Naive thymus-derived CD4-positive, alpha-beta T cell (primary cell): ENCODE data around the gene SKA2. TPM values are rescaled to one million over a fixed set of nuclear protein-coding genes. Genes with fewer than 3 reads are reported as not detected.

Experiments used
- ATAC-seq: fragments of 150-1000 bp; cut with Tn5 transposase; 2 replicates; pipeline ENCODE4 v1.10.0; 2021; ENCODE audit warnings: mild to moderate bottlenecking, moderate library complexity
- CTCF ChIA-PET: fragments of 350-600 bp; sonication (Branson Sonifier 250); formaldehyde crosslinking; loops from one replicate; lab custom pipeline; 2021; ENCODE audit warnings: antibody characterized with exemption; lab: Charles Lee
- POLR2A ChIA-PET: fragments of 350-600 bp; sonication (Branson Sonifier 250); formaldehyde crosslinking; loops from one replicate; lab custom pipeline; 2021; ENCODE audit warnings: antibody characterized with exemption, inconsistent platforms; lab: Charles Lee
- DNase-seq, 9 donors: peaks; one replicate each; pipeline versions ENCODE4 v3.0.0 to v3.0.0-alpha.2; 2020 to 2022; ENCODE audit warnings: mixed read lengths in 1 of 9
- H3K27ac ChIP-seq: one replicate; pipeline ENCODE4 v1.7.0; 2013; ENCODE audit warnings: mild to moderate bottlenecking, low read depth, low read length, moderate library complexity
- H3K27me3 ChIP-seq, 2 donors: one replicate each; pipeline ENCODE4 v1.7.0; 2013; ENCODE audit warnings: low read length in 2 of 2, mild to moderate bottlenecking in 2 of 2, moderate library complexity in 2 of 2; ENCODE audit not compliant: control insufficient read depth in 2 of 2, insufficient read depth in 2 of 2
- H3K36me3 ChIP-seq, 3 experiments: 1 replicate in 2 of 3; 2 replicates in 1 of 3; pipeline ENCODE4 v1.7.0; 2013; ENCODE audit warnings: low read length in 3 of 3, mild to moderate bottlenecking in 3 of 3, moderate library complexity in 1 of 3; ENCODE audit not compliant: insufficient read depth in 3 of 3, control insufficient read depth in 2 of 3
- H3K4me1 ChIP-seq, 2 donors: one replicate each; pipeline ENCODE4 v1.7.0; 2013; ENCODE audit warnings: low read length in 2 of 2, mild to moderate bottlenecking in 2 of 2, moderate library complexity in 1 of 2; ENCODE audit not compliant: control insufficient read depth in 2 of 2, insufficient read depth in 2 of 2
- H3K4me3 ChIP-seq: 2 replicates; pipeline ENCODE4 v1.7.0; 2013; ENCODE audit warnings: mild to moderate bottlenecking, low read length
- H3K9me3 ChIP-seq, 3 experiments: 1 replicate in 2 of 3; 2 replicates in 1 of 3; pipeline ENCODE4 v1.7.0; 2013; ENCODE audit warnings: low read length in 3 of 3; ENCODE audit not compliant: control insufficient read depth in 2 of 3
- H3K27ac Mint-ChIP-seq, 9 donors: one replicate each; pipeline ENCODE4 v1.8.0; 2020 to 2022; ENCODE audit warnings: mixed read lengths in 9 of 9, mild to moderate bottlenecking in 8 of 9, moderate library complexity in 5 of 9, inconsistent platforms in 2 of 9
- H3K27me3 Mint-ChIP-seq, 5 donors: one replicate each; pipeline ENCODE4 v1.8.0; 2021 to 2022; ENCODE audit warnings: mixed read lengths in 5 of 5, mild to moderate bottlenecking in 1 of 5
- H3K36me3 Mint-ChIP-seq, 5 donors: one replicate each; pipeline ENCODE4 v1.8.0; 2020 to 2022; ENCODE audit warnings: mixed read lengths in 5 of 5, mild to moderate bottlenecking in 3 of 5, inconsistent platforms in 1 of 5
- H3K4me1 Mint-ChIP-seq, 7 donors: one replicate each; pipeline ENCODE4 v1.8.0; 2020 to 2022; ENCODE audit warnings: mixed read lengths in 7 of 7, mild to moderate bottlenecking in 3 of 7, inconsistent platforms in 1 of 7
- H3K4me3 Mint-ChIP-seq, 10 donors: one replicate each; pipeline ENCODE4 v1.8.0; 2020 to 2022; ENCODE audit warnings: mild to moderate bottlenecking in 10 of 10, mixed read lengths in 10 of 10, moderate library complexity in 6 of 10, inconsistent platforms in 2 of 10
- H3K9me3 Mint-ChIP-seq, 11 donors: one replicate each; pipeline ENCODE4 v1.8.0; 2020 to 2022; ENCODE audit warnings: mixed read lengths in 11 of 11, mild to moderate bottlenecking in 4 of 11, inconsistent platforms in 1 of 11, moderate library complexity in 1 of 11
- intact Hi-C, 2 donors: fragments of 100-400 bp; cut with micrococcal nuclease; formaldehyde crosslinking; loops; one replicate each; pipeline ENCODE4 v1.15.1; 2023
- polyA plus RNA-seq, 2 donors: library from polyadenylated mRNA; unstranded; fragments of 300-500 nt; fragmentation: Illumina TruSeq; gene quantifications; one replicate each; pipeline ENCODE4 v1.2.3, GENCODE V29; 2021
- total RNA-seq, 6 experiments: library from RNA in 5 of 6; stranded (reverse) in 5 of 6; gene quantifications; 1 replicate in 5 of 6; 2 replicates in 1 of 6; pipeline ENCODE4 v1.2.3 and lab custom pipeline; 2021 to 2026

The SKA2 gene
- total and polyA plus RNA-seq, 7 experiments from 2014 or later, result 11.0 to 58.1 (median 17.4) TPM

- POLR2A ChIA-PET, result no interaction called here
- H3K27ac ChIP-seq, result no peak overlapping the region
- H3K27me3 ChIP-seq, result no peaks in the 10 kb centered on the region
- CTCF ChIA-PET, result no interaction called here
- H3K36me3 ChIP-seq, result peaks cover 1 to 49% (median 10%) of the 10 kb centered on the region in 3 experiments
- Mint-ChIP-seq H3K27me3 (no peaks in the 10 kb centered on the region), H3K36me3 (peaks cover 11 to 45% (median 26%) of the 10 kb centered on the region in 5 donors), H3K4me1 (peaks cover 0 to 5% (median 0%) of the 10 kb centered on the region in 7 donors), H3K9me3 (no peaks in the 10 kb centered on the region), H3K27ac (peak overlapping the region in 1 of 9 donors; percentile 38), H3K4me3 (no peak overlapping the region)
- intact Hi-C loops, result no loop called here
- DNase-seq (no peak), ATAC-seq (no peak)
- no peaks in the 10 kb centered on the region for H3K4me1 ChIP-seq
- H3K9me3 ChIP-seq, result no peaks in the 10 kb centered on the region
- no peak overlapping the region for H3K4me3 ChIP-seq
Observed at GRCh38 chr17:59074494-59074893, 80.5 kb downstream of the SKA2 start.

- H3K27ac Mint-ChIP-seq, result no peak overlapping the region
- POLR2A ChIA-PET, result no interaction called here
- H3K9me3 Mint-ChIP-seq, result no peaks in the 10 kb centered on the region
- DNase-seq, result no peak
- no peaks in the 10 kb centered on the region for H3K27me3 Mint-ChIP-seq
- H3K4me1 Mint-ChIP-seq, result peaks cover 0 to 5% (median 0%) of the 10 kb centered on the region in 7 donors
- no peak for ATAC-seq
- Histone ChIP-seq H3K9me3 (no peaks in the 10 kb centered on the region), H3K36me3 (peaks cover 3 to 46% (median 10%) of the 10 kb centered on the region in 3 experiments), H3K27ac (no peak overlapping the region), H3K4me1 (no peaks in the 10 kb centered on the region), H3K4me3 (no peak overlapping the region), H3K27me3 (no peaks in the 10 kb centered on the region)
- intact Hi-C loops, result no loop called here
- CTCF ChIA-PET, result no interaction called here
- H3K36me3 Mint-ChIP-seq, result peaks cover 11 to 45% (median 23%) of the 10 kb centered on the region in 5 donors
- H3K4me3 Mint-ChIP-seq, result no peak overlapping the region
Observed at GRCh38 chr17:59073972-59074371, 81.0 kb downstream of the SKA2 start.

- Histone ChIP-seq H3K27ac (no peak overlapping the region), H3K36me3 (peaks cover 10 to 38% (median 13%) of the 10 kb centered on the region in 3 experiments), H3K27me3 (no peaks in the 10 kb centered on the region), H3K4me3 (no peak overlapping the region), H3K9me3 (no peaks in the 10 kb centered on the region), H3K4me1 (no peaks in the 10 kb centered on the region)
- Mint-ChIP-seq H3K4me3 (no peak overlapping the region), H3K4me1 (peaks cover 0 to 5% (median 0%) of the 10 kb centered on the region in 7 donors), H3K9me3 (no peaks in the 10 kb centered on the region), H3K27me3 (no peaks in the 10 kb centered on the region), H3K36me3 (peaks cover 11 to 53% (median 32%) of the 10 kb centered on the region in 5 donors), H3K27ac (no peak overlapping the region)
- ATAC-seq, result no peak
- ChIA-PET CTCF (no interaction called here), POLR2A (no interaction called here)
- no peak for DNase-seq
- intact Hi-C loops, result no loop called here
Observed at GRCh38 chr17:59069856-59070255, 85.1 kb downstream of the SKA2 start.

DNA sequence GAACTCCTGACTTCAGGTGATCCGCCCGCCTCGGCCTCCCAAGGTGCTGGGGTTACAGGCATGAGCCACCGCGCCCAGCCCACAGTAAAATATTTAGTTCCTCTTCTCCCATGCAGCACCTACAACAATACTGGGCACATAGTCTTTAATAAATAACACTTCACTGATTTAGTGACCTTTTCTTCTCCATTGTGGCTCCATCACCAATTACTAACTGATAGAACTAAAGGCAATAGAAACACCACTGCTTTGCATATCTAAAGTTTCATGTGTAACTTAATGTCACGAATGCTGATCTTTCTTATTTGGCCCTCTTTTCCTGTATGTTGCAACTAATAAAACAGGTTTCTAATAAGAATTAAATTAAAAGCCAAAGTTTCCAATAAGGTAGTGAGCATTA is 87.2 kb downstream of the SKA2 start:
- ChIA-PET CTCF (no interaction called here), POLR2A (no interaction called here)

DNA sequence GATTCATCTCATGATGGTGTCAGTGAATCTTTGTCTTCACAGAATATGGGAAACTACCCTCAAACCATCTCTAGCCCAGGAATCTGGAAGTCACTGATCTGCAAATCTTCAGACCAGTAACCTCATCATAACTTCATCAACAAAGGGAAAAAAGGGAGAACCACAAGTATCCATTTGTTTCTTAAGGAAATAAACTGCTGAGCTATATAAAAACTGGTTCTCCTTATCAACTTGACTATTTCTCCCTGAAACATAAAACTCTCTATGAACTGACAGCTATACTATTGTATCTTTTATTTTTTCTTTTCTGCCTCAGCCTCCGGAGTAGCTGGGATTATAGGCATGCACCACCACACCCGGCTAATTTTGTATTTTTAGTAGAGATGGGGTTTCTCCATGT is 87.6 kb downstream of the SKA2 start:
- peaks cover 0 to 2% (median 0%) of the 10 kb centered on the region in 7 donors for H3K4me1 Mint-ChIP-seq
- H3K4me3 Mint-ChIP-seq, result no peak overlapping the region
- peak overlapping the region in 1 of 9 donors; percentile 14 for H3K27ac Mint-ChIP-seq
- no peak overlapping the region for H3K27ac ChIP-seq
- no peaks in the 10 kb centered on the region for H3K27me3 ChIP-seq
- no peak for DNase-seq
- CTCF ChIA-PET, result no interaction called here
- ATAC-seq, result no peak
- H3K4me3 ChIP-seq, result no peak overlapping the region
- H3K9me3 Mint-ChIP-seq, result no peaks in the 10 kb centered on the region
- H3K9me3 ChIP-seq, result no peaks in the 10 kb centered on the region
- H3K4me1 ChIP-seq, result no peaks in the 10 kb centered on the region
- POLR2A ChIA-PET, result no interaction called here
- intact Hi-C loops, result no loop called here
- no peaks in the 10 kb centered on the region for H3K27me3 Mint-ChIP-seq
- peaks cover 11 to 54% (median 37%) of the 10 kb centered on the region in 5 donors for H3K36me3 Mint-ChIP-seq
- H3K36me3 ChIP-seq, result peaks cover 10 to 41% (median 13%) of the 10 kb centered on the region in 3 experiments

More for the DNA sequence above, 87.2 kb downstream of the SKA2 start:
- H3K36me3 ChIP-seq, result peaks cover 10 to 37% (median 13%) of the 10 kb centered on the region in 3 experiments
- no peak overlapping the region for H3K4me3 ChIP-seq
- Mint-ChIP-seq H3K27ac (no peak overlapping the region), H3K36me3 (peaks cover 11 to 50% (median 35%) of the 10 kb centered on the region in 5 donors), H3K27me3 (no peaks in the 10 kb centered on the region), H3K4me3 (no peak overlapping the region), H3K4me1 (peaks cover 0 to 2% (median 0%) of the 10 kb centered on the region in 7 donors), H3K9me3 (no peaks in the 10 kb centered on the region)
- DNase-seq (no peak), ATAC-seq (no peak)
- intact Hi-C loops, result no loop called here
- H3K9me3 ChIP-seq, result no peaks in the 10 kb centered on the region
- no peaks in the 10 kb centered on the region for H3K4me1 ChIP-seq
- no peaks in the 10 kb centered on the region for H3K27me3 ChIP-seq
- H3K27ac ChIP-seq, result no peak overlapping the region

DNA sequence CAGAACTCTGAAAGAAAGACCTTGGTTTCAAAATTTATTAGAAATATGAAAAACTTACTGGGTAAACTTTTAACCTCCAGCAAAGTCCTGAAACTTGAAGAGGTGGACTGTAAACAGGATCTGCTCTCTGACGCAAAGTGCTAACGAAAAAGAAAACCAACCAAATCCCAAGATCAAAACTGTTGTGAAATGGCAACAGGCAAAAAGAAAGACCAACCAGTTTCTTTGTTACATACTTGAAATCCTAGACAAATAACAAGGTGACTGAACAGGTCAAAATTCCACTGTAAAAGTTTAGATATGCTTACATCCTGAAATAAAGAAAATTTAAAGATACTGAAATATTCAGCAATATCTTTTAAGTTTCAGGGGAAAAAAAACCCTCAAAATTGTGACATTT is 92.5 kb downstream of the SKA2 start:
- ATAC-seq, result no peak
- Histone ChIP-seq H3K4me3 (no peak overlapping the region), H3K9me3 (no peaks in the 10 kb centered on the region), H3K4me1 (no peaks in the 10 kb centered on the region), H3K27ac (no peak overlapping the region), H3K36me3 (peaks cover 0 to 31% (median 5%) of the 10 kb centered on the region in 3 experiments), H3K27me3 (no peaks in the 10 kb centered on the region)
- ChIA-PET POLR2A (no interaction called here), CTCF (no interaction called here)
- H3K27me3 Mint-ChIP-seq, result no peaks in the 10 kb centered on the region
- H3K36me3 Mint-ChIP-seq, result peaks cover 9 to 42% (median 26%) of the 10 kb centered on the region in 5 donors
- no peak overlapping the region for H3K4me3 Mint-ChIP-seq
- peak overlapping the region in 1 of 9 donors; percentile 78 for H3K27ac Mint-ChIP-seq
- peaks cover 0 to 1% (median 0%) of the 10 kb centered on the region in 7 donors for H3K4me1 Mint-ChIP-seq
- H3K9me3 Mint-ChIP-seq, result no peaks in the 10 kb centered on the region
- no peak for DNase-seq
- intact Hi-C loops, result no loop called here
